COLO829 (cell line): ENCODE measurements around the gene GRB10.

Experiments
- DNase-seq: peaks from one replicate; pipeline ENCODE4 v3.0.0; 2012; ENCODE audit warnings: low spot score

The GRB10 gene

GRCh38 chr7:50544992-50545391, 237.7 kb downstream of the GRB10 start:
- no peak for DNase-seq

DNA sequence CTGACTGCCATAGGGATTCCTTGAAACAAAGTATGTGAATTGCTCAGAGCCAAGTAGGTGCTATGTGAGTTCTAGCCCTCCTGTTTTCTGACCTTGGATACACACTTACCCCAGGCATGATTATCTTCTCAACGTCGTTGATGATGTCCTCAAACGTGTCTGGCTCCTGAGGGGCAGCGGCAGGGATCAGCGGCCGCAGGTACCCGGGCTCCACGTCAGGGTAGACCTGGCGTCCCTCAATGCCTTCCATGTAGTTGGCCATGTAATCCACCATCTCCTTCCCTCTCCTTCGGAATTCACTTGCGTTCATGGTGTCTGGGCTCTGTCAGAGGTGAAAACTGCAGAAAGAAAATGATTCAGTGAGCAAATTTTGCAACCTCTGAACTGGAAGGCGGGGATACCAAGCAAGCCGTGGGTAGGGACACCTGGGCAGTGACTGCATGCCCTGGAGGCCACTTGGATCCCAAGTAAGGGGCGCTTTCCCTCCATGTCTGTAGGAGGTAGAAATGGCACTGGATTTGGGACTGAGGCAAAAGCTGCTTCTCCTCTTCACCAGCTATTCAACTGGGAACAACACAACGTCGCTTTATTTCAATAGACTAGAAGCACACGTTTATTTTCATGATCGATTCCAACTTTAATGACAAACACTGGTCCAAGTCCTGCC, 238.8 kb downstream of the GRB10 start:
- DNase-seq = no peak

DNA sequence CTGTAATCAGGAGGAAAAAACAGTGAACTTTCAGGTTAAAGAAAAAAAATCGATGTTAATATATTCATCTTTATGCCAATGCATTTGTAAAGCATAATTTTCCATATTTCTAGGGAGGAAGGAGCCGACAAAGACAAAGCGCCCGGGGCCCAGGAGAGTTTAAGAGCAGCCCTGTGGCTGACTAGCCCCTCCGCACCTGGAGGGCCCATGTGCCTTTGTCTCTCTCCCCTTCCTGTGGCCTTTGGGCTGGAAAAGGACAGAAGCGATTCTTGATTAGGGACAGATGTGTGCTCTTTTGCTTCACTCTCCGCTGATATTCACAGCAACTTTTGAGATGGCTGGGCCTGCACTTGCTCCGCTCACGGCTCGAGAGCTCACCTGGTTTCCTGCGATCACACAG, 240.6 kb downstream of the GRB10 start:
- no peak for DNase-seq

- DNase-seq = no peak
Measured at GRCh38 chr7:50540785-50541579, 241.7 kb downstream of the GRB10 start.
